ENCODE data around the gene JUN.

Gene JUN

DNA sequence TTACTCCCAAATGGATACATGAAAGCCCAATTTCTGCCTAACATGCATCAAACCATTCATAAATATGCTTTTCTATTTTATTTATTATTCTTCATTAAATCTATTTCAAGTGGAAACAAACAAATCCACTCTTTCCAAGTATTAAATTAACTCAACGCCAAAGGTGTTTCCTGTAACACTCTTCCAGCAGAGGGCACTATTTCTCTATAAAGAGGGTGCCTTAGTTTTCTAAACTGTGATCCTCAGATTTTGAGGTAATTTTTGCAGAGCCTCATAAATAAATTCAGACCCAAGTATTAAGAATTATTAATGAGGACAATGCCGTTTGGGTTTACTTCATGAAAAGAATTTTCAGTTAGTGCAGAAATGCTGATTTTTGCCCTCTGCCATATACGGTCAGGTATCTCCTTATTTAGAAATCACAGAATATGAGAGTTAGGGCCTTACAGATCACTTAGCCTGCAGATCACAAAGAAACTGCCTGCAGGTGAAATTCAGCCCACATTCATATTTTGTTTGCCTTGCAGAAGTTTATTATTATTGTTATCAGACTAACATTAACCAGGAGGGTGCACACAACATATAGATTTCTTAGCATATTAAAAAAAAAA is 43.9 kb downstream of the JUN start:
- Histone ChIP-seq H3K27ac (ENCODE audit: low read depth, low read length) (no peak overlapping the region), H3K27me3 (ENCODE audit: control insufficient read depth, insufficient read depth, low read length) (no peaks in the 10 kb centered on the region), H3K36me3 (ENCODE audit: control insufficient read depth, insufficient read depth, low read length) (no peaks in the 10 kb centered on the region), H3K4me1 (ENCODE audit: control insufficient read depth, insufficient read depth, low read length) (no peaks in the 10 kb centered on the region), H3K9ac (ENCODE audit: low read length) (no peak overlapping the region), H3K9me3 (ENCODE audit: control insufficient read depth, insufficient read depth, low read depth, low read length) (0 out of 2 replicates have a peak, but pooled peaks cover 1% of the 10 kb centered on the region), H3K4me3 (ENCODE audit: low read depth, low read length) (no peak overlapping the region)

DNA sequence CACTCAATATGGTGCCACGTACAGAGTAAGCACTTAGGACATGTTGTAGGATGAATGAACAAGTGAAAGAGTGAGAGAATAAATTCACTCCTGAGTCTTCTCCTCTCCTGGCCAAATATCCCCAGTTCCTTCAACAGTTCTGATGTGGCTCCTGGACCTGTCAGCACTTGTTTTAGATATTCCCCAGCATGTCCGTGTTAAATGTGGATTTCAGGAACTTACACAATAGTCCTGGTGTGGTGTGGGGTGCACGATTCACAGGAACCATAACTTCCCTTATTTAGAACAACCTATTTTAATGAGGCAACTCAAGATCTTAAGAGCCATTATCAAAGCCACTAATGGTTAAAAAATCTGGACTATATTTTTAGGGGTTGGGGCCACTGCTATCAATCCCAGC is 45.0 kb downstream of the JUN start:
- no peak overlapping the region for H3K9ac ChIP-seq (ENCODE audit: low read length)
- H3K27ac ChIP-seq (ENCODE audit: low read depth, low read length), result no peak overlapping the region
- H3K9me3 ChIP-seq (ENCODE audit: control insufficient read depth, insufficient read depth, low read depth, low read length), result peaks cover 8% of the 10 kb centered on the region; the same call in 1 of the 2 replicates

DNA sequence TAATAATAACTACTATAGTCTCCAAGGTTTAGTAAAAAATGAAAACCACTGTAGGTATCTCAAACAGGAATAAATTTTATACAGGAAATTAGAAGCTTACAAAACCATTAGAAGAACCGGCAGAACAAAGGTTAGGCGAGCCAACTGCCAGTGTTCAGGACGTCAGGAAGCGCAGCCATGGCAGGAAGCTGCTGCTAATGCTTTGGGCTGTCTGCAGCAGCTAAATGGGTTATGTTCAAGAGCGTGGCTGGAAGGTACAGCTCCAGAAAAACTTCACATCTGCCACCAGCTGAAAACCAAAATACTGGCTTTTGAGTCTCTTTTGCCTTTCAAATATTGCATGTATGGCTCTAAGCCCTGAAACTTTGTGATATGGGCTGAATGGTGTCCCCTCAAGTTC is 48.3 kb downstream of the JUN start:
- H3K4me3 ChIP-seq (ENCODE audit: low read depth, low read length), result no peak overlapping the region
- H3K27ac ChIP-seq (ENCODE audit: low read depth, low read length), result no peak overlapping the region
- no peaks in the 10 kb centered on the region for H3K4me1 ChIP-seq (ENCODE audit: control insufficient read depth, insufficient read depth, low read length)
- no peak overlapping the region for H3K9ac ChIP-seq (ENCODE audit: low read length)
- peaks cover 8% of the 10 kb centered on the region; the same call in 1 of the 2 replicates for H3K9me3 ChIP-seq (ENCODE audit: control insufficient read depth, insufficient read depth, low read depth, low read length)
- no peaks in the 10 kb centered on the region for H3K27me3 ChIP-seq (ENCODE audit: control insufficient read depth, insufficient read depth, low read length)
- no peaks in the 10 kb centered on the region for H3K36me3 ChIP-seq (ENCODE audit: control insufficient read depth, insufficient read depth, low read length)

More for the DNA sequence above, 45.0 kb downstream of the JUN start:
- H3K4me1 ChIP-seq (ENCODE audit: control insufficient read depth, insufficient read depth, low read length), result no peaks in the 10 kb centered on the region
- no peaks in the 10 kb centered on the region for H3K36me3 ChIP-seq (ENCODE audit: control insufficient read depth, insufficient read depth, low read length)
- H3K27me3 ChIP-seq (ENCODE audit: control insufficient read depth, insufficient read depth, low read length), result no peaks in the 10 kb centered on the region
- H3K4me3 ChIP-seq (ENCODE audit: low read depth, low read length), result no peak overlapping the region

DNA sequence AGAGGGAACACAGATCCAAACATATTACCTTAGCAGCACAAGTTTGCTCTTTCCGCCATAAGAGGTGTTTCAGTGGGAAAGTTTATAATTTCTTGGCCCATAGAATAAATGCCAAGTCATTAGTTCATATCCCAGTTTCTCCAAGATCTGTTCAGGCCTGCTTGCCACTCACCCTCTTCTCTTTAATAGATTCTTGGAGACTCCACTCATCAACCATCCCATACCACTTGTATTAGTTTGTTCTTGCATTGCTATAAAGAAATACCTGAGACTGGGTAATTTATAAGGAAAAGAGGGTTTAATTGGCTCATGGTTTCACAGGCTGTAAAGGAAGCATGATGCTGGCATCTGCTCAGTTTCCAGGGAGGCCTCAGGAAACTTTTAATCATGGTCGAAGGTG is 49.2 kb downstream of the JUN start:
- no peaks in the 10 kb centered on the region for H3K36me3 ChIP-seq (ENCODE audit: control insufficient read depth, insufficient read depth, low read length)
- no peak overlapping the region for H3K9ac ChIP-seq (ENCODE audit: low read length)
- H3K27ac ChIP-seq (ENCODE audit: low read depth, low read length), result no peak overlapping the region
- peaks cover 8% of the 10 kb centered on the region; the same call in 1 of the 2 replicates for H3K9me3 ChIP-seq (ENCODE audit: control insufficient read depth, insufficient read depth, low read depth, low read length)
- H3K27me3 ChIP-seq (ENCODE audit: control insufficient read depth, insufficient read depth, low read length), result no peaks in the 10 kb centered on the region
- no peaks in the 10 kb centered on the region for H3K4me1 ChIP-seq (ENCODE audit: control insufficient read depth, insufficient read depth, low read length)
- no peak overlapping the region for H3K4me3 ChIP-seq (ENCODE audit: low read depth, low read length)

DNA sequence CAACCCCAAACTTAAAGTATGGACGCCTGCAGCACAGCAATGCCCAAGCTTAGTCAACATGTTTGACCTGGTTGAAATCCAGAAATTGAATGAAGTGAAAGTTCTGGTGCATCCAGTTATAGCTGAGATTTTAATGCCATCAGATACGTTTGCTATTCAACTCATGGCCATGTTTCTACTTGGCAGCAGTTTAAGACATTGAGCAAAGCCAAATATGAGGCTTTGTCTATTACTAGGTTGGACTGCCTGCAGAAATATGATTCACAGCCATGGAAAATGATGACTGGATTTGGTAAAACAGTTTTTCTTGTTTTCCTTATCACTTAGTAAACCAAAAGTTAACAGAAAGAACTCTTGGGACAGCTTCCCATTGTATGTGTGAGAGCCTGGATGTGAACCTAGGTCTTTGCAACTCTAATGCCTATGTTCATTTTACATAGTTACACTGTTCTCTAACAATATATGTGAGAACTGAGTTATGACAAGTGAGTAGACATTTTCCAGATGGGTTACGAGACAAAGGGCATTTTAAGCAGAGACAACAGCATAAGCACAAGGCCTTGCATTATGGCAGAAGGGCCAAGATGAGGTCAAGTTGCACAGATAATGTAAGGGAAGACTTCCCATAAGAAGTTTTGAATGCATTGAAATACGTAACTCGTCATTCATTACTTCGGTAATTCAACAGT is 51.6 kb downstream of the JUN start:
- H3K9ac ChIP-seq (ENCODE audit: low read length), result no peak overlapping the region
- no peaks in the 10 kb centered on the region for H3K27me3 ChIP-seq (ENCODE audit: control insufficient read depth, insufficient read depth, low read length)
- H3K27ac ChIP-seq (ENCODE audit: low read depth, low read length), result no peak overlapping the region
- H3K4me3 ChIP-seq (ENCODE audit: low read depth, low read length), result no peak overlapping the region
- no peaks in the 10 kb centered on the region for H3K36me3 ChIP-seq (ENCODE audit: control insufficient read depth, insufficient read depth, low read length)
- peaks cover 8% of the 10 kb centered on the region; the same call in 1 of the 2 replicates for H3K9me3 ChIP-seq (ENCODE audit: control insufficient read depth, insufficient read depth, low read depth, low read length)
- peaks cover 4% of the 10 kb centered on the region for H3K4me1 ChIP-seq (ENCODE audit: control insufficient read depth, insufficient read depth, low read length)
